Endothelial cell of umbilical vein (primary cell): ENCODE measurements around the gene CAMTA1. TPM values are rescaled to one million over a fixed set of nuclear protein-coding genes. Genes with fewer than 3 reads are reported as not detected.

ENCODE experiments used
- BruUV-seq: library from RNA; stranded (reverse); fragments of 400-500 nt; replicated peaks from 2 replicates; lab custom pipeline; 2021; lab: Mats Ljungman, UMichigan
- CTCF ChIA-PET: fragments of 300-600, 350-600 bp; sonication (Branson Sonifier 250); formaldehyde crosslinking; loops from one replicate; lab custom pipeline; 2021; ENCODE audit warnings: antibody characterized with exemption, inconsistent platforms; lab: Charles Lee
- POLR2A ChIA-PET: fragments of 300-600, 350-600 bp; sonication (Branson Sonifier 250); formaldehyde crosslinking; loops from one replicate; lab custom pipeline; 2021; ENCODE audit warnings: antibody characterized with exemption, inconsistent platforms; lab: Charles Lee
- DNase-seq: peaks from one replicate; pipeline ENCODE4 v3.0.0-alpha.2; 2011; ENCODE audit warnings: low read depth, low spot score
- FAIRE-seq: peaks from 2 replicates; lab custom pipeline; 2011; peaks lifted over from hg19 to GRCh38; lab: Jason Lieb, UNC
- H2AFZ ChIP-seq: 2 replicates; pipeline ENCODE4 v1.6.0; 2012; ENCODE audit warnings: low read depth, low read length, control low read depth, inconsistent platforms
- H3K27ac ChIP-seq: 2 replicates; pipeline ENCODE4 v1.5.1; 2011; ENCODE audit warnings: low read depth, mild to moderate bottlenecking, control low read depth, low read length, moderate library complexity; ENCODE audit not compliant: insufficient read depth
- H3K27me3 ChIP-seq, 2 experiments: 2 replicates each; pipeline versions ENCODE4 v1.6.0 to v1.6.1; 2011; ENCODE audit warnings: low read length in 2 of 2, mixed read lengths in 1 of 2; ENCODE audit not compliant: control insufficient read depth in 2 of 2, insufficient read depth in 2 of 2
- H3K36me3 ChIP-seq, 2 experiments: 2 replicates in 1 of 2; 3 replicates in 1 of 2; pipeline ENCODE4 v1.5.1; 2011; ENCODE audit warnings: low read length in 2 of 2, mild to moderate bottlenecking in 1 of 2, moderate library complexity in 1 of 2; ENCODE audit not compliant: control insufficient read depth in 2 of 2, insufficient read depth in 2 of 2; ENCODE audit errors: extremely low read depth in 1 of 2
- H3K4me1 ChIP-seq: 3 replicates; pipeline ENCODE4 v1.5.1; 2011; ENCODE audit warnings: mild to moderate bottlenecking, low read length; ENCODE audit not compliant: control insufficient read depth, insufficient read depth; ENCODE audit errors: extremely low read depth
- H3K4me2 ChIP-seq: 2 replicates; pipeline ENCODE4 v1.6.1; 2011; ENCODE audit warnings: low read length, control low read depth, mixed read lengths; ENCODE audit not compliant: insufficient read depth
- H3K4me3 ChIP-seq, 3 experiments: fragments of 200-600 bp in 1 of 3; sonication (generic), shearing (Covaris generic) in 1 of 3; replicated peaks in 1 of 3; 2 replicates each; pipeline ENCODE4 v1.5.1; 2011 to 2016; ENCODE audit warnings: control low read depth in 3 of 3, low read length in 3 of 3, mild to moderate bottlenecking in 2 of 3, inconsistent platforms in 1 of 3, low read depth in 1 of 3, moderate library complexity in 1 of 3; ENCODE audit not compliant: insufficient read depth in 1 of 3
- H3K79me2 ChIP-seq: 2 replicates; pipeline ENCODE4 v1.6.0; 2012; ENCODE audit warnings: low read length, inconsistent platforms; ENCODE audit not compliant: control insufficient read depth, insufficient read depth
- H3K9ac ChIP-seq: replicated peaks from 2 replicates; pipeline ENCODE3; 2011; ENCODE audit warnings: low read length, control low read depth; ENCODE audit not compliant: insufficient read depth; ENCODE audit errors: extremely low read depth
- H3K9me1 ChIP-seq: replicated peaks from 3 replicates; pipeline ENCODE4 v1.6.0; 2011; ENCODE audit warnings: mild to moderate bottlenecking, low read length; ENCODE audit not compliant: control insufficient read depth, insufficient read depth; ENCODE audit errors: extremely low read depth
- H3K9me3 ChIP-seq: replicated peaks from 2 replicates; pipeline ENCODE4 v1.5.1; 2012; ENCODE audit warnings: low read length, inconsistent platforms; ENCODE audit not compliant: control insufficient read depth, insufficient read depth
- H4K20me1 ChIP-seq: replicated peaks from 2 replicates; pipeline ENCODE3; 2011; ENCODE audit warnings: mild to moderate bottlenecking, low read length; ENCODE audit not compliant: control insufficient read depth, insufficient read depth; ENCODE audit errors: extremely low read depth
- EZH2 ChIP-seq: IDR thresholded peaks from 2 replicates; pipeline ENCODE4 v1.6.1; 2012; ENCODE audit warnings: borderline replicate concordance, low read depth, mild to moderate bottlenecking, moderate library complexity, low read length, inconsistent platforms; ENCODE audit not compliant: severe bottlenecking
- FOS ChIP-seq: IDR thresholded peaks from 2 replicates; pipeline ENCODE4 v1.6.1; 2011; ENCODE audit warnings: mild to moderate bottlenecking, low read length, moderate library complexity, borderline replicate concordance; ENCODE audit not compliant: insufficient read depth
- GATA2 ChIP-seq: IDR thresholded peaks from 2 replicates; pipeline ENCODE4 v1.7.0; 2011; ENCODE audit warnings: low read depth, mild to moderate bottlenecking, moderate library complexity, mixed read lengths, low read length; ENCODE audit not compliant: insufficient read length, insufficient read depth
- JUN ChIP-seq: IDR thresholded peaks from 2 replicates; pipeline ENCODE4 v1.6.1; 2011; ENCODE audit warnings: borderline replicate concordance, low read depth; ENCODE audit not compliant: insufficient read length, insufficient read depth
- MYC ChIP-seq: IDR thresholded peaks from one replicate; pipeline ENCODE4 v1.6.1; 2011; ENCODE audit warnings: mild to moderate bottlenecking, low read depth, low read length
- POLR2A ChIP-seq: IDR thresholded peaks from 2 replicates; pipeline ENCODE4 v1.6.1; 2012; ENCODE audit warnings: low read depth, mild to moderate bottlenecking, control low read depth, low read length
- POLR2AphosphoS5 ChIP-seq: IDR thresholded peaks from 2 replicates; pipeline ENCODE4 v1.6.1; 2012; ENCODE audit warnings: low read depth, mild to moderate bottlenecking, control low read depth, low read length, moderate library complexity; ENCODE audit not compliant: insufficient read depth
- dilution Hi-C: fragments of 300-500 bp; cut with MboI; formaldehyde crosslinking; loops from one replicate; pipeline ENCODE4 v1.15.0; 2019; ENCODE audit warnings: low sequenced_read_pairs; ENCODE audit not compliant: extremely low pct_ligation_motif_present
- intact Hi-C: fragments of 100-400 bp; cut with micrococcal nuclease; formaldehyde crosslinking; loops from one replicate; pipeline ENCODE4 v1.10.0; 2022
- polyA plus RNA-seq, 4 experiments: library from polyadenylated mRNA; depleted of rRNA in 3 of 4; stranded (reverse) in 3 of 4; unstranded in 1 of 4; fragments of >200 nt; gene quantifications; 2 replicates each; pipeline versions ENCODE4 v1.2.1 to v1.2.3, GENCODE V29; 2011 to 2012; ENCODE audit warnings: missing spikeins in 1 of 4
- total RNA-seq: library from RNA; stranded (reverse); gene quantifications from 2 replicates; pipeline ENCODE4 v1.2.3, GENCODE V29; 2021
- TF ChIP-seq, protein P1 (sequence below), 2 donors: IDR thresholded peaks; 1 replicate in 1 of 2; 2 replicates in 1 of 2; pipeline ENCODE4 v1.5.1; 2011; ENCODE audit warnings: low read length in 2 of 2, mild to moderate bottlenecking in 2 of 2, moderate library complexity in 2 of 2, control low read depth in 1 of 2, inconsistent platforms in 1 of 2, low read depth in 1 of 2; ENCODE audit not compliant: insufficient read depth in 1 of 2; ENCODE audit errors: extremely low read depth in 1 of 2
- TF ChIP-seq, protein P2 (sequence below): IDR thresholded peaks from 2 replicates; pipeline ENCODE4 v1.6.1; 2011; ENCODE audit not compliant: insufficient read depth, insufficient read length

The CAMTA1 gene
- total and polyA plus RNA-seq, 2 donors (not counting 3 experiments of a cell fraction or from before 2014, with no cell fraction given): 50.8 to 92.7 TPM

DNA sequence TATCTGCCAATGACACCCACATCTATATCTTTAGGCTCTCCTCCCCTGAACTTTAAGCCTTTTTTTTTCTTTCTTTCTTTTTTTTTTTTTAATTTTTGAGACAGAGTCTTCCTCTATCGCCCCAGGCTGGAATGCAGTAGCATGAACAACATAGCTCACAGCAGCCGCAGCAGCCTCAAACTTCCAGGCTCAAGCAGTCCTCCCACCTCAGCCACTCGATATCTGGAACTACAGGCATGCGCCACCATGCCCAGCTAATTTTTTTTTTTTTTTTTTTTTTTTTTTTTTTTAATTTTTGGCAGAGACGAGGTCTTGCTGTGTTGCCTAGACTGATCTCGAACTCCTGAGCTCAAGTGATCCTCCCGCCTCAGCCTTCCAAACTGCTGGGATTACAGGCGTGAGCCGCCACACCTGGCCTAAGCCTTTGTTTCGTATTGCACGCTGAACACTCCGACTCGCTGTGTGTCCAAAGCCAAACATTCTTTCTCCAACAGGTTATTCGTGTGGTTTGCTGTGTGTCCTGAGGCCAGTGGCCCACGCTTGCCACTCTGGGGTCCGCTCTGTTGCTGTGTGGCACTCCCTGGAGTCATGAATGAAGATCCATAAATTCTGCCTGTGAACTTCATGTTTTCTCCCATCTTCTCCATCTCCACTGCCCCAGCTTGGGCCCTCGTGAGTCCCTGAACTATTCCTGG, 119.4 kb downstream of the CAMTA1 start:
- Histone ChIP-seq H3K36me3 (no peaks in the 10 kb centered on the region), H3K9me1 (no peaks in the 10 kb centered on the region), H3K4me3 (no peak overlapping the region), H3K27ac (no peak overlapping the region), H3K9ac (no peak overlapping the region), H4K20me1 (no peaks in the 10 kb centered on the region), H3K79me2 (no peaks in the 10 kb centered on the region), H3K9me3 (no peaks in the 10 kb centered on the region), H3K27me3 (no peaks in the 10 kb centered on the region), H2AFZ (no peak overlapping the region), H3K4me2 (no peak overlapping the region), H3K4me1 (peaks cover 5% of the 10 kb centered on the region)
- intact Hi-C loops (no loop called here), dilution Hi-C loops (no loop called here)
- FAIRE-seq: no peak
- ChIA-PET CTCF (interaction anchor here (0.6 to 2.3 kb wide), 5 partner anchors 9 to 165 kb away, joined by 4 to 8 read pairs (median 7); no protein-coding TSS in a partner anchor), POLR2A (no interaction called here)
- TF ChIP-seq, protein P1, sequence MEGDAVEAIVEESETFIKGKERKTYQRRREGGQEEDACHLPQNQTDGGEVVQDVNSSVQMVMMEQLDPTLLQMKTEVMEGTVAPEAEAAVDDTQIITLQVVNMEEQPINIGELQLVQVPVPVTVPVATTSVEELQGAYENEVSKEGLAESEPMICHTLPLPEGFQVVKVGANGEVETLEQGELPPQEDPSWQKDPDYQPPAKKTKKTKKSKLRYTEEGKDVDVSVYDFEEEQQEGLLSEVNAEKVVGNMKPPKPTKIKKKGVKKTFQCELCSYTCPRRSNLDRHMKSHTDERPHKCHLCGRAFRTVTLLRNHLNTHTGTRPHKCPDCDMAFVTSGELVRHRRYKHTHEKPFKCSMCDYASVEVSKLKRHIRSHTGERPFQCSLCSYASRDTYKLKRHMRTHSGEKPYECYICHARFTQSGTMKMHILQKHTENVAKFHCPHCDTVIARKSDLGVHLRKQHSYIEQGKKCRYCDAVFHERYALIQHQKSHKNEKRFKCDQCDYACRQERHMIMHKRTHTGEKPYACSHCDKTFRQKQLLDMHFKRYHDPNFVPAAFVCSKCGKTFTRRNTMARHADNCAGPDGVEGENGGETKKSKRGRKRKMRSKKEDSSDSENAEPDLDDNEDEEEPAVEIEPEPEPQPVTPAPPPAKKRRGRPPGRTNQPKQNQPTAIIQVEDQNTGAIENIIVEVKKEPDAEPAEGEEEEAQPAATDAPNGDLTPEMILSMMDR (IDR thresholded peaks at IDR 0.05; ENCODE audit: extremely low read depth in 1 of 2, insufficient read depth in 1 of 2, low read depth in 1 of 2, low read length in 2 of 2): no peak
- TF ChIP-seq JUN (no peak), MYC (no peak), POLR2A (no peak), EZH2 (no peak), FOS (no peak), GATA2 (no peak), POLR2AphosphoS5 (no peak)
- TF ChIP-seq, protein P2, sequence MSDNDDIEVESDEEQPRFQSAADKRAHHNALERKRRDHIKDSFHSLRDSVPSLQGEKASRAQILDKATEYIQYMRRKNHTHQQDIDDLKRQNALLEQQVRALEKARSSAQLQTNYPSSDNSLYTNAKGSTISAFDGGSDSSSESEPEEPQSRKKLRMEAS: no peak
- BruUV-seq: no TSS peak
- no peak for DNase-seq
